Stimulated activated CD4-positive, alpha-beta T cell treated with anti-CD3 and anti-CD28 coated beads, Interleukin-2, amount 100 ng/mL, for 24 hours (primary cell): ENCODE measurements around the gene PTPRCAP.

ENCODE experiments used
- DNase-seq, 2 donors: peaks; one replicate each; pipeline ENCODE4 v3.0.0-alpha.2; 2020

The PTPRCAP gene

GRCh38 chr11:67423891-67424613 is 13.4 kb downstream of the PTPRCAP start:
- no peak for DNase-seq

GRCh38 chr11:67423466-67423865 is 14.0 kb downstream of the PTPRCAP start:
- no peak for DNase-seq

DNA sequence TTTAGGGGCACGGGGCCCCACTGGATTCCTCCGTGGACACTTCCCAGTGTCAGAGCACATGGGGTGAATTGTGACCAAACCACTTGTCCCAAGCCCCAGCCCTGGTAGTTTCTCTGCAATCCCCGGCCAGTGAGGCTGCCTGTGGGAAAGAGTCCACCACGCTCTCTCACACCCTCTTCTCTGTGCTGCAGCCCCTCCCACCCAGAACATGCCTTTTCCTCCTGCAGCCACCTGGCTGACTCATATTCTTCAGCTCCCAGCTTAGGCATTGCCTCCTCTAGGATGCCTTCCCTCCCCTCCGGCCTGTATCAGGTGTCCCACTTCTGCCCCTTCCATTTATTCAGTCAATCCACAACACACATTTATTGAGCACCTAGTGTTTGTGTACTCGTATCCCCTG is 14.6 kb downstream of the PTPRCAP start:
- no peak for DNase-seq

- DNase-seq: no peak
Observed at GRCh38 chr11:67421430-67422031, 16.0 kb downstream of the PTPRCAP start.

GRCh38 chr11:67420646-67421429 is 16.6 kb downstream of the PTPRCAP start:
- peak; percentile 99 to 100 for DNase-seq

DNA sequence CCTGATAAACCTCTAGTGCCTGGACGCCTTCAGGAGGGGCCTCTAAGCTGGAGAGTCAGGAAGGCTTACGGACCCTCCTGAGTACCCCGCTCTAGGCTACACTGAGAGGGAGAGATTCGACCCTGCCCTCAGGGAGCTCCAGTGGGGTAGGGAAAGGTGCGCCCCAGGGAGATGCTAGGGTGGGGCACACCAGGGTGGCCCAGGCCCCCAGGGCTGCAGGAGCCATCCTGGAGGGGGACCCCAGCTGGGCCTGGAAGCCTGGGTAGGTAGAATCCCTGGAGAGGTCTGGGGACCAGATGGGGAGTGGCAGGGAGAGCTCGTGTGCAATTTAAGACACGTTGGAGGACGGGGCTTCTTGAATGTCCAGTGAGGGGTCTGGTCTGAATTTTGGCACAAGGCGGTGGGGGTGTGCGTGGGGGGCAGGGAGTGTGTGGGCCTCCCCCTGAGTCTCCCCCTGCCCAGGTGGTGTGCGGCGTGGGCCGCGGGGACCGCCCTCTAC is 17.3 kb downstream of the PTPRCAP start:
- DNase-seq: peak in 1 of 2 donors; percentile 6

- peak in 1 of 2 donors; percentile 13 for DNase-seq
Observed at GRCh38 chr11:67419325-67420049, 18.0 kb downstream of the PTPRCAP start.

GRCh38 chr11:67418476-67419281 is 18.8 kb downstream of the PTPRCAP start:
- DNase-seq: peak in 1 of 2 donors; percentile 40

- DNase-seq: no peak
Observed at GRCh38 chr11:67417425-67417824, 20.1 kb downstream of the PTPRCAP start.

DNA sequence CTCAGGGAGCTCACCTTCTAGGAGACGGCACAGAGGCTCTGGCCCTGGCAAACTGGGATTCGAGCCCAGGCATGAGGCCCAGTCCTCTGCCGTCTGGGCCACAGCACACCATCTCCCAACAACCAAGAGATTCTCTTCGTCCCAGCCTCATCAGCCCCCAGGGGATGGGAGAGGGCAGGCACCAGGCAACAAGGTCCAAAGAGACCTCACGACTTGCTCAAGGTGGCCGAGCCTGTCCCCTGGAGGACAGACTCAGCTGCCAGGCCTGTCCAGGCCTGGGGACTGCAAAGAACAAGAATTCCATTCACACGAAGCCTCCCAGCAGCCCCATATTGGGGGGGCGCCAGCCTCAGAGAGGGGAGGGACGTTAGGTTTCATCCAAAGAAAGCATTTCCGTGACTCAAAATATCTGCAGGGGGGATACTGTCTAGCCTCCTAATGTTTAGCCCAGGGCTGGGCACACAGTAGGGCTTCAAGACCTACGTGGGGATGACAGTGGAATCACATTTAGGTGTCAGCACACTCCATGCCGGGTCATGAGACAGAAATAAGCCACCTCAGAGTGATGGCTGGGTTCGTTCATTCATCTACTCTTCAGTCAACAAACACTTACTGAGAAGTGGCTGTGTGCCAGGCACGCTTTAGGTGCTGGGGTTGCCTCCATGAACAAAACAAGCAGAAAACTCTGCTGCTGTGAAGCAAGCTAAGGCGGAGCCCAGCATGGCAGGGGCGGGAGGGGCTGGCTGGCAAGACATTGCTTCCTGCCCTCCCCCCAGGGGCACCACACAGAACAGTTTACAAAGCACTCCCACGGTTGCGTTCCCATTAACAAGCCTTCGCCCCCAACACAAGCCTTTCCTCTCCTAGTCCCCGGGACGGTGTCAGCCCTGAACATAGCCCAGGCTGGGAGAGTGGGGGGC is 20.8 kb downstream of the PTPRCAP start:
- DNase-seq: peak; percentile 49 to 64

DNA sequence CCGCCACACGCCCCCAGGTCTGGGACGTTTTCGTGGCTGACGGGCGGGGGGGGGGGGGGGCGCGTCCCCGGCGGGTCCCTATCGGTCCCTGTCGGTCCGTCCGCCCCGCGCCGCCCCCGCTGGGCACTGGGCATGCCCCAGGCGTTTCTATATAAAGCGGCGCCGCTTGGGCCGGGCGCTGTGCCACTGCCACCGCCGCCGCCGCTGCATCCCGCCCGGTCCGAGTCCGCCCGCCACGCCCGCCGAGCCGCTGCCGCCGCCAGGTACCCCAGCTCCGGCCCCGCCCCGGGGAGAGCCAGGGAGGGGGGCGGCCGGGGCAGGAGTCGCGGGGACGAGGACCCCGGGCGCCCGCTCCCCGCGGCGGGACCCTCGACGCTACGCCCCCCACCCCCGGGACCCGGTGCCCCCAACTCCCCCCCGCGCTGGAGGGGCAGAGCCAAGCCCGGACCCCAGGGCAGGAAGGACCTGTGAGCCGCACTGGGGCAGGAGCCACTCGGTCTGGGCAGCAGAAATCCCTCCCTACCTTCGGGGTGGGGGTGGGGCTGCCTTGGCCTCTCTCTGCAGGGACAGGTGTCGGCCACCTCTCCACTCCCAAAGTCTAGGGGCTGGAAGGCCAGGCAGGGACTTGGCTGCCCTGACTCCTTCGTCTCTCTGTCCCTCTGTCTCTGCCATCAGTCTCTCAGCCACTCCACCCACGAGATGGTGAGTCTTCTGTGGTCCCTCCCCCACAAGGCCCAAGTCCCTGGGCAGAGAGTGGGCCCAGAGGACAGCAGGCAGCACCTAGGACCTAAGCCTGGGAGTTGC is 21.8 kb downstream of the PTPRCAP start, which contains the start of gene CARNS1:
TSS of gene CARNS1 (plus strand) at position 178 of the 804 bp plus-strand sequence. CDS start at position 700, 522 bp downstream.
- DNase-seq: peak in 1 of 2 donors; percentile 38

DNA sequence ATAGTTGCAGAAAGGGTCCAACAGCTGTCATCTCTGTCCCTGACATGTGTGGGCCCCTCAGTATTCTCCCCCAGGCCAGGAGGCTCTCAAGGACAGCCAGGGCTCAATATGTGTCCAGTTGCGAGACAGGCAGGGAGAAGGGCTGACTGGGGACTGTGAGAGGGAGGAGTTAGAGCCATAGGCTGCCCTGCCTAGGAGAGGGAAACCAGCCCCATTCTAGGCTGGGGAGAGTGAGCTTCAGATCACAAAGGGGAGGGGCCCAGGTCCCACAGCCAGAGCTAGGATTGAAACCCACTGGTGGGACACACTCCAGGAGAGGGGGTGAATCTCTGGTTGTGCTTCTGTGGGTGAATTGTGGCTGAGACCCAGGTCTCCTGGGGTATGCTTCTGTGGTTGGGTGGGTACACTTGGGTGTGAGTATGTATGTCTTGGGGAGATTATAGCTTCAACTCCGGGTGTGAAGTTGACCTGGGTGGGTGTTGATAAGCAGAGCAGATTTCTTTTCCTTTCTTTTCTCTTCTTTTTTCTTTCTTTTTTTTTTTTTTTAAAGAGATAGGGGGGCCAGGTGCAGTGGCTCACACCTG is 24.1 kb downstream of the PTPRCAP start:
- no peak for DNase-seq

DNA sequence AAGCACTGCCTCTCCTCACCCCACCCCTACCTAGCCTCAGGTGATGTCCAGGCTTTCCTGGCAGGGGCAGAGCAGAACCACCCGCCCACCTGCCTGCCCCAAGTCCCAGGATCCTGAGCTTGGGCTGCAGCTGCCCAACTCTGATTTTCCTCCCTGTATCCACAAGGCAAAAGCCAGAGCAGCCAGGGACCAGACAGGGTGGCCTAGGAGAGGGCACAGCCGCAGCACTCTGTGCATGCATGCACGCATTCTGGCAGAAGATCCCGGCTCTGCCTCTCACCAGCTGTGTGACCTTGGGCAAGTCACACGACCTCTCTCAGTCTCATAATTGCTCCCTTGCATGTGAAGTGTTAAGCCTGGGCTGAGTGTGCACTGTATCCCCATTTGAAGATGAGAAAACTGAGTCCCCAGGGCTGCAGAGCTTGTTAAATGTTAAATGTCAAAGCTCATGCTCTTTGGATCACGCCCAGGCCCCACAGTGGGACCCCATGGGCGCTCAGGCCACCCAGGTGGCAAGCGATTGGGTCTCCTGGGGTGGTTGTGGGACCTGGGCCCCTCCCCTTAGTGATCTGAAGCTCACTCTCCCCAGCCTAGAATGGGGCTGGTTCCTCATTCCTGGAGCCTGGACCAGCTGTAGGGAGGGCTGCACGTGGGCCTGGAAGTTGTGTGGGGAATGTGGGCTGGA is 24.8 kb downstream of the PTPRCAP start:
- no peak for DNase-seq

DNA sequence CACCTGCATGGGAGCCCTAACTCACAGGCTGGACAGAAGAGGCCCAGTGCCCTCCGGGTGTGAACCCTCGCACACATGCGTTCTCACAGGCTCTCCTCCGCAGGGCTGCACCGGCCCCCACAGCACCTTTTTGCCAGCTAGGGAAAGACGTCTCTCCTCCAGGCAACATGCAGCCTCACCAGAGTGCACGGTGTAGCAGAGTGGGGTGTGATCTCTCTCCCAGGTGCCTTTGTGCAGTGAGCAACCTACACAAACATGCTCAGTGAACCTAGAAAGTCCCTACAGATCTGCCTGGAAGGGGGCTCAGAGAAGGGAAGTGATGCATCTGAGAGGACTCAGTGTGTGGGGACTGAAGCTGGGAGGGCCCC is 25.7 kb downstream of the PTPRCAP start:
- DNase-seq: peak in 1 of 2 donors; percentile 22

DNA sequence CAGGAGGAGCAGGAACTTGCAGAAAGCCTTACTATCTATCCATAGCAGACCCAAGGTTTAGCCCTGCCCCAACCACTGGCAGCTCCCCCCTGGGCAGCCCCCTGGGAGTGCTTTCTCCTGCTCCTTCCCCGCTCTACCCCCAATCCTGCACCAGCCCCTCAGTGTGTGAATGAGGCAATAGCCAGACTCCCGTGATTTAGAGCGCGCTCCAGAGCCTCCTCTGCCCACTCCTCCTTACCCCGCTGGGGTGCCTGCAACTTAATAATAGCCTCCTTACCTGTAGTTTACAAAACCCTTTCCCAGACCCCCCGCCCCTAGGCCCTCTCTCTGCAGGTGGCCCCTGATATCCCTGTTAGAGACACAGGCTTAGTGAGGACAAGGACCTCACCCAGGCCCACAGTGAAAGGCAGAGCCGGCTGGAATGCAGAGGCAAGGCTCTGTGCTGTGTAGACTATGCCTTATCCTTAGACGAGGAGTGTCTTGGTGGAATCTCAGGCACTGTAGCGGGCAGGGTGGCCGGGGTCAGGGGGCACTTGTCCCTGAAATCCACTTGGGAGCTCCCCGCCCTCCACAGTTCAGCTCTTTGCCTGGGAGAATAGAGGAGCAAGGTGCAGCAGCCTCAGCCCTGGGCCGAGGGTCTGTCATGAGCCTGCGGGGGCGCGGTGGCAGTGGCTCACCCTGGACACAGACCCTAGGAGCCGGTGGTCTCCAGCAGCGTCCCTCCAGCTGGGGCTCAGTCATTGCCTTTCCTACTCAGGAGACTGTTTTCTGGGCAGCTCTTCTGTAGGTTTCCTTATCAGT is 26.3 kb downstream of the PTPRCAP start:
- DNase-seq: no peak

- no peak for DNase-seq
Observed at GRCh38 chr11:67410369-67410831, 27.1 kb downstream of the PTPRCAP start.

GRCh38 chr11:67409781-67410368 is 27.6 kb downstream of the PTPRCAP start:
- peak in 1 of 2 donors; percentile 37 for DNase-seq
